Measurements from ENCODE around the gene DNAI1.

The DNAI1 gene

DNA sequence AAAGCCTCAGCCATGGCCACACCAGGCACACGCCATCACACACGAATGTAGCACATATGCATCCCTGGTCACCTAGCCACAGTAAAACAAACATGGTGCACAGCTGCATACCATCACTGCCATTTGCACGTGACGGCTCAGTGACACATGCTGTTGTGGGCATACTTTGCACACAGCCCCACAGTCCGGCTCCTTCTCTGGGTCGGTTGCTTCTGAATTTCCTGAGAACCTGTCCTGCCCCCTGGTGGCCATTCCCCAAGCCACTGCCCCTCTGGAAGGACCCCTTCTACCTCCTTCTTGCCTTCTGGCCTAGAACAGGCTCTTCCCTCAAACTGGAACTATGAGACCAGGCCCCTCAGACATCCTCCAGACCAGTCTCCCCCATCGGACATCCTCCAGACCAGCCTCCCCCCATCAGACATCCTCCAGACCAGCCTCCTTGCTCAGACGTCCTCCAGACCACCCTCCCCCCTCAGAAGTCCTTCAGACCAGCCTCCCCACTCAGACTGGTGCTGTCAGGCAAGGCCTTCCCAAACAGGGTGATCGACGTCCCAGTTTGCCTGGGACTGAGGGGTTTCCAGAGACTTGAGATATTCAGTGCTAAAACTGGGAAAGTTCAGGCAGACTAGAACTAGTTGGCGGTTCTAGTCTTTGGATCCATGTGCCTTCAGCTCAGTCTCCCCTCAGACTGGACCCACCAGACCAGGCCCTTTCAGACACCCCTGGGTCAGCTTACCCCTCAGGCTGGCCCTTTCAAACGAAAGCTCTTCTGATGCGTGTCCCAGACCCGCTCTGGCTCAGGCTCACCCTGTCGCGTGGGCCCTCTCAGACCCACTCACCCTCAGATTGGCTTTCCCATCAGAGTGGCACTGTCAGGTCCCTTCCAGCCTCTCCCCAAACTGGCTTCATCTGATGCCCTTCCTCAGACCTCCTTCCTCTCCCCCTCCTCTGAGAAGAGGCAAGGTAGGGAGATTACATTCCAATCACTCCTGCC, 88.5 kb downstream of the DNAI1 start:
- peak; percentile 61 for DNase-seq

DNA sequence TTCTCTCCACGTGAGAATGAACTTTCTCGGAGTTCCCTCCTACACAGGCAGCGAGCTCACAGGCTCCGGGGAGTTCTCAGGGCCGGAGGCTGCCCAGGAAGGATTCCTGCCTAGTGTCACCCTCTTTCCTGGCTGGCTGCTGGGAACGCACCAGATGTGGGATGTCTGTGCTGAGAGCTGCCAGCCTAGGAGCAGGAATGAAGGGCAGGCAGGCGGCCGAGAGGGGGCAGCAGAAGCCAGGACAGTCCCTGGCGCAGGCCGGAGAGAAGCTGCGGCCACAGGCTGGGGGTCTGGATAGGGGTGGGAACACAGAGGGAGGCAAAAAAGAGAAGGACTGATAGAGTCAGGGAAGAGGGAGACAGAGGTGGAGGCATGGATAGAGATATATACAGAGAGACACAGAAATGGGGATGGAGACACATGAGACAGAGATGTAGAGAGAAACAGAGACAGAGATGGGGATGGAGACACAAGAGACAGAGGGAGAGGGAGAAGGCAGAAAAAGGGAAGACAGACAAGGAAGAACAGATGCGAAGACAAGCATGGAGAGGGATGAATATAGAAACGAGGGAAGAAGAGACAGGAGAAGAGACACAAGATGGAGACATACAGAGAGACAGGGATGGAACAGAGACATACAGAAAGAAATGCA, 89.5 kb downstream of the DNAI1 start:
- DNase-seq = peak; percentile 47

DNA sequence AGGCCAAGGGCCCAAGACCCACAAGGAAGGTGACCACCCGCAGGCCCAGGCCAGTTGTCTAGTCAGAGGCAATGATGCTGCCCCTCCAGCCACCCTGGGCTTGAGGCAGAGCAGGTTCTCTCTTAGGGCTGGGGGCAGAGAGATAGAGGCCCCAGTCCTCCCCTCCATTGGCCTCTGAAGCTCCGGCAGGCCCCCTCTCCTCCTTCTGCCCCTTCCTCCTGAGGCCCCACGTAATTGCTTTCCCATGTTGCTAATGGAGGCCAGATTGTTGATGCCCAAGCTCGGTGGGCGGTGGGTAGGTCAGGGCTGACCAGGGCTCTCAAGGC, 90.8 kb downstream of the DNAI1 start:
- DNase-seq = no peak

DNA sequence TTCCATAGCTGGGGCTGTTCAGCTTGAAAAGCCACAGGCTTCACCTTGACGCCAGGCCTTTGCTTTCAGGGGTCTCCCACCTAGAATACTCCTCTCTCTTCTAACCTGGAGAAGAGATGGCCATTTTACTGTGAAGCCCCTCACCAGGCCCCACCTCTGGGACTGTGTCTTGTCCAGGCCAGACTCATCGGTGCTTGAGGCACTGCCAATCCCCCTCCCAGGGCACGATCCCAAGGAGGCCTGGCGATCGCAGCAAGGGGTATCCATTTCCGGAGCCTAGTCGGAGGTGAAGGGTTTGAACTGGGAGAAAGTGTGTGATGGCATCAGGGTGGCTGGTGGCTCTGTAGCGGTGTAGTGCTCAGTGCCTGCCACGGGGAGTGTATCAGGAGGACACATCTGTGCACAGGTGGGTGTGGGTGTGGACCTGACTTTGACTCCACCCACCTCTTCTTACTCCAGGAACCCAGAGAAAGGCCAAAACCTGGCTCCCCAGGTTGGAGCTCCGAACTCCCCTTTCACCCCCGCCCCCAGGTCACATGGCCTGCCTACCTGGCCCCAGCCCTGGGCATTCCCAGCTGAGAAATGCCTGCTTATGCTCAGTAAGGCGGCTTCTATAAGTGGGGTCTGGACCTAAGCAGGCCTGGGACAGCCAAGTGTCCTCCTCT, 91.5 kb downstream of the DNAI1 start:
- DNase-seq = peak; percentile 41

DNA sequence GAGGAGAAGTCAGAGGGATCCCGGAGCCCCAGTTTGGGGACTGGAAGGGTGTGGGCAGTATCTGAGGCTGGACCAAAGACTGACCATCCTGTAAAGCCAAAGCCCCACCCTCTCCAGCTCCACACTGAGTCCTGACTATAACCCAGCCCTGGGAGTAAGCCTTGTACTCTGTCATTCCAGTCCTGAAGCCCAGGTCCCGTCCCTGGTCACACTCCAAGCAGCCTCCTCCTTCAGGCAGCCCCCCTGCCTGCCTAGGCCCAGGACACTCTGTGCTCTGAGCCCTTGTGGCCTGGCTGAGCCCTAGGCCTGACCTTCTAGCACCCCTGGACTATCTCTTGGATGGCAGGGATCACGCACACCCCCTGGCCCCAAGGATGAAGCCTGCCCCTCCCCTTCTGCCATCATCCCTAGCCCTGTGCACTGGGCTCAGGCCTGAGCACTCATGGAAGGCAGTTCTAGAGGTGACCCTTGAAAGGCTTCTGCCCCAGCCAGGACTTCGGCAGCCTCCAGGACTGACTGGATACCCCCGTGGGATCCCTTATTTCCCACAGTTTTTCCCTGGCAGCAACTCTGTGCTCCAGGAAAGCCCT, 92.2 kb downstream of the DNAI1 start:
- no peak for DNase-seq

DNA sequence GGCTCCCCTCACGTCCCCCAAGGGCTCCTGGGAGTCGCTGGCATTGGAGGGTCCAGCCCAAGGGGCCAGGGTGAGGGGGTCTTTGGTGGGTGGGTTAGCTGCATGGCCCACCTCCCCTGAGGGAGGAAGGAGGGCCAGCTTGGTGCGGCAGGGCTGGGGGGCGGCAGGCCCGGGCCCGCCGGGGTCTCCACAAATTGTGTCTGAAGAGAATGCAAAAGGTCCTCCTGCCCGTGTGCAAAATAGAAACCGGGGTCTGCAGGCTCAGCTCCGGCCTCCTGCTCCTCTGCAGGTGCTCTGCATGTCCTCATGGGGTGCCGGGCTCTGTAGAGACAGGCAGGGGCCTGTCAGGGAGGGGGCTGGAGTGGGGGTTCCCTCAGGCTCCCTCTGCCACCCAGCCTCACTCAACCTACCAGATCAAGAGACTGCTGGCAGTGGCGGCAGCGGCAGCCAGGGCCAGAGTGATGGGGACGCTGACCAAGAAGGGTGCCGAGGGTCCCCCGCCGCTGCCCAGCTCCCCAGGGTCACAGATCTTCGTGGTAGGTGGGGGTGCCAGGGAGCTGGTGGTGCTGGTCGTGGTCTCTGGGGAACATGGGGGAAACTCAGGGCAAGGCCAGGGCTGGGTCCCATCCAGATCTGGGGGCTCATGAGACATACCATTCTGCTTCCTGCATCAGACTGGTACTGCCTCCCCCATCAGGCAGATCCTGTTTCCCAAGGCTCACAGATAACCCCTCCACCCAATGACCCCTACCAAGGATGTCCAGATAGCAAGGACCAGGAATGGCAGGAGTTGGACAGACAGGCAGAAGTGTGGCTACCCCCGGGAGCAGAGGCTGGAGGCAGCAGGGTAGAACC, 93.4 kb downstream of the DNAI1 start:
- no peak for DNase-seq

DNA sequence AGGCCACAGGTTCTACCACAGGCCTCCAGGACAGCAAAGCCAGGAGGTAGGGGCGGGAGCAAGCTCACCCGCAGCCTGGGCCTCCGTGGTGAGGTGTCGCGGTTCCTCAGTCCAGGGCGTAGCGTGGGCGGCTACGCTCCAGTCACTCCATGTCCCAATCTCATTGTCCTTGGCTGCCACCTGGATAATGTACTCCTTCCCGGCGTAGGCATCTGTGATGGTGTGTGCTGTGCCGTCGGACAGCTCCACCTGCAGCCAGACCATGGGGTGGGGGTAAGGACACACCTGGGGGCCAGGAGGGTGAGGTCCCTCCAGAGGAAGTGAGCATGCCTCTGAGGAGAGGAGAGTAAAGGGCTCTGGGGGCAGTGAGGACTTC, 94.0 kb downstream of the DNAI1 start:
- DNase-seq = no peak

DNA sequence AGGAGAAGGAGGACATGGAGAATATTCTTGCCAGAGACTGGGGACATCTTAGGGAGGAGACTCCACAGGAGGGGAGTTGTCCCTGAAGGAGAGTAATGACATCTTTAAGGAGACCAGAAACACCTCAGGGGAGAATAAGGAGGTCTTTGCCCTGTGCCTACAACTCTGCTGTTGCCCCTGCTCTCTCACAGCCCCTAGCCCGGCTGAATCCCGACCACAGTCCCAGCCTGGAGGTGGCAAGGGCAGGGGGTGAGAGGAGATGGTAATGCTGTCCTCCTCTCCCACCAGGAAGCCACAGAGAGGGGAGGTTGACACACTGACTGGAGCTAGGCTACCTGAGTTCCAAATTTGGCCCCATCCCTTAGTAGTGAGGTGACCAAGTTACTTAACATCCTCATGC, 94.4 kb downstream of the DNAI1 start:
- DNase-seq = no peak

DNA sequence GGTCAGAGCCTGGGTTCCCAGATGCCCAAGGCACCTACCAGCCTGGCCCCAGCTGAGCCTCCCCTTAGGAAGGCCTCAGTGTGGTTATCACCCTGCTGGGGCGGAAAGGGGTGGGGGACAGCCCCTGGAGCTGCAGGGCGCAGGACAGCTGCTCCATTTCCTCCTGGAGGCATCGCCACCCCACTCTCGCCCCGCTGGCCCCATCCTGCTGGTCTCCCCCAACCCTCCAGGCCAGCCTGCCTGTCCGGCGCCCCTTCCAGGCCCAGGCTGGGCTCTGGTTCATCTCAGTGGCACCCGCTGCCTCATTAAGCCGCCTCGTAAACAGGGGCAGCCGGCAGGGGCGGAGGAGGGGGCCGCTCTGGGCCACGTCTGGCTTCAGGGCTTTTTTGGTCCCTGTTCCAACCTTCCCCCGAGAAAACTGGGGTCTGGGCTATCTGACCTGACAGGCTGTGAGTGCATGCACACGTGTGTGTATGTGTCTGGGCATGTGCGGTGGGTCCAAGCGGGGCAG, 95.0 kb downstream of the DNAI1 start:
- DNase-seq = no peak

DNA sequence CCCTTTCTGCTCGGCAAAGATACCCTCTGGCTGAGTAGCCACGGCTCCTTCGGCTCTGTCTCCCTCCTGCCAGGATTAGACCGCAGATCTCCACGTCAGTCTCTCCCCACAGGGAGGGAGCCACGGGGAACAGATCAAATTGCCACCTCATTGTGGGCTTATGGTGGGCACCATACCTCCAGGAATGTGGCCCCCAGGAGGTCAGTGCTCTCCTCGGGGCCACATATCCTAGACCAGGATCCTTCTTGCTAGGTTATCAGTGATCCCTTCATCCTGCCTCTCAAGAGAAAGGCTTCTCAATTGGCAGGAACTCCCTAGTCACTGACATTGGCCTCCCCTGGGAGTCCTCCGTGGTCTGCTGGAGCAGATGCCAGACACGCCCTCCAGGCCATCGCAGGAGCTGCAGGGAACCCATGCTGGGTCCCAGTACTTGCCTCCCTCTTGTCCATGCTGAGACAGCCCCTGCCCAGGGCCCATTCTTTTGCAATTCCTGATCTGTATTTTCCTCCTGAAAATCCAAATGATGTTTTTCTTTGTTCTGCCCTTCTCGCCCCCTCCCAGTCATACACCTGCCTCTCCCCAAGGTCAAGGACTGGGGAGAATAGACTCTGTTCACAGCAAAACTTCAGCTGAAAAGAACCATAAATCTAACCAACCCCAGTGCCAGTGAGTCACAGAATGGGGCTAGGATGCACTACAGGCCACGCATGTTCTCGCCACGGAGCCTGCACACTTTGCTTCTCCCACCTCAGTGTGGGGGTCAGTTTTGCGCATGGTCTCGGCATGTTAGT, 95.8 kb downstream of the DNAI1 start:
- DNase-seq = no peak

DNA sequence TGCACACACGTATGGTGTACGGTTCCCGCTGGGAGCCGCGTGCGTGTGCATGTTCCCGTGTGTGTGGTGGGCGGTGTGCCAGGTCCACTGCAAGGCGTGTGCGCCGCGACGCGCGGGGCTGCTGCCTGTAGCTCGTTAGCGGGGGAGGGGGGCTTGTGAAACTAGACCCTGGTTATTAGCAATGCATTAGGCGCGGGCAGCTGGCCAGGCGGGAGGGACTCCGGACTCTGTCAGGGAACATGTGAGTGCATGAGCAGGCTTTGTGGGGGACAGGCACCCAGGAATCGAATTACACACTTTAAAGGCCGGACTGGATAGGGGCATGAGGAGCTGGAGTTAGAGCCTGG, 96.4 kb downstream of the DNAI1 start:
- no peak for DNase-seq

DNA sequence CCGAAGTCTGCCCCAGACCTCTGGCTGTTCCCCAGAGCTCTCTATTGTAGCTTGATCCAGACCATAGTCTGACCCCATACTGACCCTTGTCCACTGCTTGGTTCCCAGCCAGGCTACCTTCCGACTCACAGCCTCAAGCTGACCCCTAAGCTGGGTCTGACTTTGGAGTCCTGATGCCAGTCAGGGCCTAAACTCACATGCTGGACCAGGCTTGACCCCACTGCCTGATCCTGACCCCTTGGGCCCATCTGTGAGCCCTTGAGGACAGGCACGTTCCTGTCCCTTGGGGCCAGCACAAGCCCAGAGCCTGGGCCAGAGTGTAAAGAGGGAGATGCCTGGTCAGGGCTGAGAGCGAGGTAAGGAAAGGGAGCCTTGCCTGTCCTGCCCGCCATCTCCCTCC, 96.9 kb downstream of the DNAI1 start:
- no peak for DNase-seq

DNA sequence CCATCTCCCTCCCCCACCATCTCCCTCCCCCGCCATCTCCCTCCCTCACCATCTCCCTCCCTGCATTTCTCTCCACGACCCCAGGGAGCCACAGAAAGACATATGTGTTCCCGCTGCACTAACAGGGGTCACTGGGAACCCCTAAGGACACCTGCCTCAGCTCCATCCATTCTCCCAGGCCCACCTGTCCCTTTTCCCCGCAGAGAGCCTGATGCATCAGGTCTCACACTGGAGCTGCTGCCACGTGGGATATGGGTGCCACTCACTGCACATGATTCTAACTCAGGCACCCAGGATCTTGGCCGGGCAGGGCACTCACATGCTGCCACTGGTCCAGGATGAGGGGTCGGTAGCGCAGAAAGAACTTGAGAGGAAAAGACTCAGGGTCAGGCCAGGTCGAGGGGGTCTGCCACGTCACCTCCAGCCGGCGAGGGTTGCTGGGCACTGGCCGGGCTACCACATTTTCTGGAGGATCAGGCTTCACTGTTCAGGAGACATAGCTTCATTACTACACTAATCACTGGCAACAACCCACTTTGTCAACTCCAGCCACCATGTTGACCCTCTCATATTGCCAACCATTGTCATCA, 97.4 kb downstream of the DNAI1 start:
- DNase-seq = no peak

DNA sequence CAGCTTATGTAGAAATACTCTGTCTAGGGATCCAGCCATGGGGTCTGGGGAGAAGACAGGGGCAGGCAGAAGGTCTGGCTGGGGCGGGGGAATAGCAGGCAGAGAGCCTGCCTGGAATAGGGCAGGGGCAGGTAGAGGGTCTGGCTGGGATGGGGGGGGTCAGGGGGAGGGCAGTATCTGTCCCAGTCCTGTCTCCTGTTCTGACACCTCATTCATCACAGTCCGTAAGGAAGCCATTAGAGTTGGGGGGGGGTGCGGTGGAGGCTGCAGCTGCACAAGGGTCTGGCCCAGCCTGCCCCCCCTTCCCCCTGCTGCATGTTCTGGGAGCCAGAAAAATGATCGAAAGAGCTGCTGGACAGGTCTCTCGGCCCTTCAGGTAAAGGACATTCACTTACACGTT, 98.3 kb downstream of the DNAI1 start:
- no peak for DNase-seq

DNA sequence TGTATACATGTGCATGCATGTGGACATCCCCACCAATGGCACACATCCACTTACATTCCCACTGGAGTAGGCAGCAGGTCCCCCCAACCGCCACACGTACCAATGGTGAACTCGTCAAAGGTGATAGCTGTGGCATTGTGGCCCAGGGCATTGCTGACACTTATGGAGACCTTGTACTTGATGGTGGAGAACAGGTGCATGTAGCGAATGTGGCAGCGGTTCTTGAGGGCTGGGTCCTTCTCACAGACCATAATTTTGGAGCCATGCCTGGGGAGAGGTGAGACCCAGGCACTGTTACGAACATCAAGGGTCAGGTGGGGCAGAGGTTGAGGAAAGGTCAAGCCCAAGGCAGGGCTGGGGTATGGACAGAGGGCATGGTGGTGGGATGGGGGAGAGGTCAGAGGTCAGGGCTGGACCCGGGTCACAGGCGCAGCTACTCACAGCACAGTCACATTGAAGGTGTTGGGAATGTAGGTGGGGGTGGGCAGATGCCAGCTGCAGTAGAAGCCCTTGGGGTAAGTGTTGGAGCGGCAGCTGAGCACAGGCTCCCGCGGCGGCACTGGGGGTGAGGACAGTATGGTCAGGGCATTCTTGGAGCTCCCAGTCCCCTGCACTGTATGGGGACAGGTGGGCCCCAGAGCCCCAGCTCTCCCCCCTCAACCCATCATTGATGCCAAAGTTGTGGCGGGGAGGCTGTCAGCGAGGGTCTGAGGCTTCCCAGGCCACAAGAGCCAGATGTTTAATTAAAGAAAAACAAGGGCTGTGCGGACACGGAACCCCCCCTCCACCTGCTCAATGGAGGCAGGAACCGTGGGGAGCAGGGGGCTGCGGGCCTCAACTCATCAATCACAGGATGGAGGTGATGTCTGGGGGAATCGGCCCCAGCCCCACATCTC, 99.1 kb downstream of the DNAI1 start:
- DNase-seq = no peak

DNA sequence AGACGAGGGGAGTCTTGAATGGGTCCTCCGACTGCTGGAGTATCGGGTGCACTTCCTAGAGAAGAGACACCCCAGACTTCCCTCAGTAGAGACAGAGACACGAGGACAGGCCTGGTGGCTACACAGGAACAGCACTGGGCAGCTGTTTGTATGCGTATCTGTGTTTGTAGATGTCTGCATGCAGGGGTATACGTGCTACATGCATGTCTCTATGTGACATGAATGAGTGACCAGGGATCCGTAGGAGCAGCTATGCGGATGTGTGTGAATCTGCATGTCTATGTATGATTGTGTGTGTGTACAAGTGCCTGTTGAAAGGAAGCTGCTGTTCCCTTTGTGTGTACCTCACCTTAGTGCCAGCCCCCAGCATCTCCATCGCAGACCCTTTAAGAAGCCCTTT, 99.8 kb downstream of the DNAI1 start:
- DNase-seq = no peak

DNA sequence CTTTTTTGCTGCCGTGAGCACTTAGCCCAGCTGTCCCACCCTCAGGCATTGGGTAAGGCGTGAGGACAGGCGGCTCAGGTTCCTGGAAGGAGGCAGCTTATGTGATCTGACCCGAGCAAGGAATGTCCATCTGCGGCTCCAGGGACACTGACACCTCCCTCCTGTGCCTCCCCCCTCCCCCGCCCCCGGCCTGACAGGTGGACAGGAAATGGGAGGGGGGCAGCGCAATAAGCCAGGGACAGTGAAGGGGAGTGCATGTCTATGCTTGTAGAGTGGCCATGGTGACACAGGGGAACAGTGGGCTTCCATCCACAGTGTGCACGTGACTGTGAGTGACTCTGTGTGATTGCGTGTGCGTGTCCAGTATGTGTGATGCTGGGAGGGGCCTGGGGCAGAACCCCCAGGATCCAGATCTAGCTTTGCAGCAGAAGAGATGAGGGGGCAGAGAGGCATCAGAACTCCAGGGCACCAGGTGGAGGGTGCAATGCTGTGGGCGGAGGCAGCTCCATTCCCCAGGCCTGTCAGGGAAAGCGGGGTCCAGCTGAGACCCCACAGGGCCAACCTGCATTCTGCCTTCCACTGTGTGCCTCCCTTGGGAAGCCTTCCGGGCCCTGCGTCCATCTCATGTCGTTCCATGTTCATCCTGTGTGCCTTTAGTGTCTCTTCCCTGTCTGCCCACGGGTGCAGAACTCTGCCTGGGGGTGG, 100.5 kb downstream of the DNAI1 start:
- DNase-seq = no peak

DNA sequence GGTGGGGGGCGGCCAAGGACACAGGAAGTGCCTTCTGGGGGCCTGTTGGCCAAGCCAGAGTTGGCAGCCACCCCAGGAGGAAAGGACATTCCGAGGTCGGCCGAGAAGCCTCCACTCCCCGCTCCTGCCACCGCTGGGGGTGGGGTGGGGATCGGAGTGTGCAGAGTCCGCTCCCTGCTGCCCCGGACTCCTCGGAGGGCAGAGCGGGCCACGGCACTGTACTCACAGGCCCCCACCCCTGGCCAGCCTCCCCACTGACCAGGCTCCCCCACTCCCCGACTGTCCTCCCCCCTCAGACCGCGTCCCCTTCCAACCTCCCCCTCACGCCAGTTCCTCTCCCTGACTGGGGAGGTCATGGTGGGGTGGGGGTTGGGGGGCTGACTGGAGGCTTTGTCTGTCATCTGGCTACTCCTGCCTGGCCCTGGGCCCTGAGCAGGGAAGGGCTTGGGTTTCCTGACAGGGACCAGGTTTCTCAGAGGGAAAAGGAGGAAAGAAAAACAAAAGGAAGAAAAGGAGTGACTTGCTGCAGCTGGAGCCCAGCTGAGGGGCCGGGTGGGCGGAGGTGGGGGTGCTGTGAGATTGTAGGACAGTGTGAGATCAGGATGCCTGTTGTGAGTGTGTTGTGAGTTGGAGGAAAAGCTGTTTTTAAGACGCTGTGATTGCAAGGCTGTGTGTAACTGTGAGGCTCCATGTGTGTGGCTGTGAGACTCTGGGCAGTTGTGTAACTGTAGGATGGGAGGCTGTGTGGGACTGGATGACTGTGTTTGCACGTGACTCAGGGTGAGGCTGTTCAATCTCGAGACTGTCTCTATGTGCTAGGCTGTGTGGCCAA, 101.2 kb downstream of the DNAI1 start:
- no peak for DNase-seq

Measured in RPMI8226 (cell line).